ENCODE data around the gene RBM33.

GRCh38 chr7:155620497-155620896, 24.0 kb upstream of the RBM33 start:
- no peak for TF ChIP-seq POLR2AphosphoS5 (IDR thresholded peaks at IDR 0.05; ENCODE audit: borderline replicate concordance, low read depth, low read length)
- TF ChIP-seq EZH2 (IDR thresholded peaks at IDR 0.05): no peak
